GM21381 (cell line): Measurements from ENCODE around the gene AARS1.
"Not testable (repeated sequence)": the region's sequence is repeated elsewhere in the genome, so short reads cannot be mapped to it uniquely, and the experiment has no call there.

Source experiments
- ATAC-seq: cut with Tn5 transposase; IDR thresholded peaks from one replicate; pipeline ENCODE4 v1.9.1; 2021; ENCODE audit warnings: mild to moderate bottlenecking, moderate library complexity; ENCODE audit not compliant: unreplicated experiment

AARS1 gene

DNA sequence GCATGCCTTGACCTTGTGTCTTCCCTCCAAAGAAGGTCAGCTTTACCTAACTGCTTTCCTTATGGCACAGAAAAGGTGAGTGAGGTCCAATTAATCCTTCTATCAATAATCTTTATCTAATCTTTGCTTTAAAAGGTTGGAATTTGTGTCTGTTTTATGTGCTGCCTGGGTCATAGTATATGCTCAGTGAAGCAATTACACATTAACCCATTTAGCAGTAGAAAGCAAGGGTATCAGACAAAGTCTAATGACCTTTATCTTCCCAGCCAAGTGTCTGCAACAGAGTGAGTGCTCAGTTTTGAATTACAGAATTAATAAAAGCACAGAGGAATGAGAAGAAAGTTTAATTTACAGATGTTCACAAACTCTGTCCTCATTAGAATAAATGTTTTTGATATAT is 63.3 kb downstream of the AARS1 start:
- not testable (repeated sequence) for ATAC-seq

- ATAC-seq: not testable (repeated sequence)
Observed at GRCh38 chr16:70225430-70225829, 63.9 kb downstream of the AARS1 start.

GRCh38 chr16:70224645-70225044 is 64.7 kb downstream of the AARS1 start:
- not testable (repeated sequence) for ATAC-seq

GRCh38 chr16:70223971-70224513 is 65.3 kb downstream of the AARS1 start:
- ATAC-seq: not testable (repeated sequence)

DNA sequence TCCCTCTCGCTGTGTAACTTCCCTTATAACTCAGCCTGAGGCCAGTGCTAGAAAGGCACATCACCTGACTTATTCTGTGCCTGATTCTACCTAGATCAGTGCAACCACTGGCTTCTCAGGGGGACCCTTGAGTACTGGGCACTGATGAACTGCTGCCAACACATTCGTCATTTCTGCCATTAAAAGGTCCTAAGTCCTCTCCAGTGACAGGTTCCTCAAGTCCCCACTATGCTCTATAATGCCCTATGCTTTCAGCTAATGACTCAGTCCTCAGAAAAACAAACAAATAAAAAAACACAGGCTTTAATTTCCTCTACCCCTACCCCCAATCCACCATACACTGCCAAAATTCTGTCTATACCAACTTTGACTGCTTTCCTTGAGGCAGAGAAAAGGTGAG is 66.1 kb downstream of the AARS1 start:
- ATAC-seq: not testable (repeated sequence)

- not testable (repeated sequence) for ATAC-seq
Observed at GRCh38 chr16:70222574-70222973, 66.7 kb downstream of the AARS1 start.

- not testable (repeated sequence) for ATAC-seq
Observed at GRCh38 chr16:70218586-70218985, 70.7 kb downstream of the AARS1 start.

DNA sequence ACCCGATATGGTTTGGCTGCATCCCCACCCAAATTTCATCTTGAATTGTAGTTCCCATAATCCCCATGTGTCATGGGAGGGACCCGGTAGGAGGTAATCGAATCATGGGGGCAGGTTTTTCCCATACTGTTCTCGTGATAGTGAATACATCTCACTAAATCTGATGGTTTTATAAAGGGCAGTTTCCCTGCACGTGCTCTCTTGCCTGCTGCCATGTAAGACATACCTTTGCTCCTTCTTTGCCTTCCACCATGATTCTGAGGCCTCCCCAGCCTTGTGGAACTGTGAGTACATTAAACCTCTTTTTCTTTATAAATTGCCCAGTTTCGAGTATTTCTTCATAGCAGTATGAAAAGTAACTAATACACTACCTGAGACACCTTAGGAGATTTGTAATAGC is 82.9 kb downstream of the AARS1 start:
- not testable (repeated sequence) for ATAC-seq

DNA sequence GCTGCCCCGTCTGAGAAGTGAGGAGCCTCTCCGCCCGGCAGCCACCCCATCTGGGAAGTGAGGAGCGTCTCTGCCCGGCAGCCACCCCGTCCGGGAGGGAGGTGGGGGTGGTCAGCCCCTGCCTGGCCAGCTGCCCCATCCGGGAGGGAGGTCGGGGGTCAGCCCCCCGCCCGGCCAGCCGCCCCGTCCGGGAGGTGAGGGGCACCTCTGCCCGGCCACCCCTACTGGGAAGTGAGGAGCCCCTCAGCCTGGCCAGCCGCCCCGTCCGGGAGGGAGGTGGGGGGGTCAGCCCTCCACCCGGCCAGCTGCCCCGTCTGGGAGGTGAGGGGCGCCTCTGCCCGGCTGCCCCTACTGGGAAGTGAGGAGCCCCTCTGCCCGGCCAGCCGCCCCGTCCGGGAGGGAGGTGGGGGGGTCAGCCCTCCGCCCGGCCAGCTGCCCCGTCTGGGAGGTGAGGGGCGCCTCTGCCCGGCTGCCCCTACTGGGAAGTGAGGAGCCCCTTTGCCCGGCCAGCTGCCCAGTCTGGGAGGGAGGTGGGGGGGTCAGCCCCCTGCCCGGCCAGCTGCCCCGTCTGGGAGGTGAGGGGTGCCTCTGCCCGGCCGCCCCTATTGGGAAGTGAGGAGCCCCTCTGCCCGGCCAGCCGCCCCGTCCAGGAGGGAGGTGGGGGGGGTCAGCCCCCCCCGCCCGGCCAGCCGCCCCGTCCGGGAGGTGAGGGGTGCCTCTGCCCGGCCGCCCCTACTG is 84.5 kb downstream of the AARS1 start:
- ATAC-seq: not testable (repeated sequence)

- ATAC-seq: not testable (repeated sequence)
Observed at GRCh38 chr16:70204010-70204409, 85.3 kb downstream of the AARS1 start.

- not testable (repeated sequence) for ATAC-seq
Observed at GRCh38 chr16:70203508-70203907, 85.8 kb downstream of the AARS1 start.
